Body of pancreas (tissue), 4 donors: Measurements from ENCODE around the gene KANSL3. TPM values are rescaled to one million over a fixed set of nuclear protein-coding genes. Genes with fewer than 3 reads are reported as not detected.
A peak's percentile ranks its signal among the peaks of the same experiment; 100 is the strongest.

Experiments
- ATAC-seq: fragments of 150-250 bp; one replicate; pipeline ENCODE4 v1.9.1; 2016
- DNase-seq, 4 donors: peaks; one replicate each; pipeline ENCODE4 v3.0.0-alpha.2; 2019
- H3K27ac ChIP-seq, 4 donors: fragments of 200-600 bp; sonication (generic); 1 replicate in 3 of 4; 2 replicates in 1 of 4; pipeline versions ENCODE4 v1.5.1 to v1.6.1; 2016 to 2019; ENCODE audit warnings: mild to moderate bottlenecking in 1 of 4, mixed read lengths in 1 of 4, moderate library complexity in 1 of 4
- H3K27me3 ChIP-seq, 2 donors: fragments of 200-600 bp; sonication (generic); one replicate each; pipeline ENCODE4 v1.6.0; 2016; ENCODE audit warnings: mild to moderate bottlenecking in 1 of 2
- H3K36me3 ChIP-seq, 2 donors: fragments of 200-600 bp; sonication (generic); replicated peaks in 1 of 2; 2 replicates each; pipeline ENCODE4 v1.5.1; 2016; ENCODE audit warnings: low read depth in 2 of 2; ENCODE audit not compliant: insufficient read depth in 1 of 2
- H3K4me1 ChIP-seq: fragments of 200-600 bp; sonication (generic); one replicate; pipeline ENCODE4 v1.6.0; 2016
- H3K4me3 ChIP-seq, 2 donors: fragments of 200-600 bp; sonication (generic); 1 replicate in 1 of 2; 2 replicates in 1 of 2; pipeline ENCODE4 v1.5.1; 2016 to 2019
- H3K9me3 ChIP-seq, 3 donors: fragments of 200-600 bp; sonication (generic); 1 replicate in 2 of 3; 2 replicates in 1 of 3; pipeline ENCODE4 v1.5.1; 2016
- CTCF ChIP-seq, 7 experiments: fragments of 450-650 bp in 4 of 7; fragments of 200-600 bp in 3 of 7; sonication (generic) in 3 of 7; IDR thresholded peaks; one replicate each; pipeline ENCODE4 v1.5.1; 2016 to 2019; ENCODE audit warnings: antibody characterized with exemption in 7 of 7
- POLR2A ChIP-seq, 3 donors: fragments of 450-650 bp; IDR thresholded peaks; one replicate each; pipeline ENCODE4 v1.6.1; 2016; ENCODE audit warnings: antibody characterized with exemption in 3 of 3, mild to moderate bottlenecking in 2 of 3
- WGBS, 2 donors: methylation state at CpG; one replicate each; pipeline ENCODE4 v1.1.5; 2017; 5-methylcytosine and 5-hydroxymethylcytosine counted together
- intact Hi-C: fragments of 100-400 bp; cut with DNase I; formaldehyde crosslinking; loops from one replicate; pipeline ENCODE4 v1.15.1; 2023
- total RNA-seq, 2 donors: library from RNA; depleted of rRNA; stranded (reverse); fragments of >200 nt; gene quantifications; one replicate each; pipeline ENCODE4 v1.1.0, GENCODE V29; 2016

KANSL3 gene
- total RNA-seq, 2 donors from 2014 or later = 36.6 to 50.4 TPM

DNA sequence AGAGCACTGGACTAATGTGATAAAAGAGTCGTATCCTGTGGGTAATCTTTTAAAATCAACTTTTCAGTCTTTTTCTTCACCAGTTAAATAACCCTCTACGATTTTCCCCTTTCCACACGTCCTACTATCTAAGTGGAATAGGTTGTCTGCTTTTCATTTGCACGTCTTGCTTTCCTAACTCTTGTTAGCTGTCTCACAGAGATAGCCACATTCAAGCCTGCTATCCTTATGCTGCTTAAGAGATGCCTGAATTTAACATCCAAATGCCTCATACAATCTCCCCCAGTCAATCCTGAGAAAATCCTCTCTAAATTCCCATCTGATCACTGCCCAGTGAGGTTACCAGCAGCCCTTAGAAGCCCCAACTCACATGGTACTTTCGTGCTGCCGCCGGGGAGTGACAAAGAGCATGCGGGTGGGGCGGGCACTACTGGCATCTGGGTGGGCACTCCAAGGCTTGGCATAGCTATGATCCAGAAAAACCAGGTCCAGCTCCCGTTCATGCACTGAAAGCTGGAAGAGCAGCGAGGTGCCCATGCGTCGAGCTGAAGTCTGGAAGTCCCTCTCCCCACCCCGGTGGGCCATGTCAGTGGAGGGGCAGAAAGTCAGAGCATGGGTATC, 1.5 kb downstream of the KANSL3 start:
- intact Hi-C loops = no loop called here
- peak in 1 of 4 donors; percentile 25 for DNase-seq

DNA sequence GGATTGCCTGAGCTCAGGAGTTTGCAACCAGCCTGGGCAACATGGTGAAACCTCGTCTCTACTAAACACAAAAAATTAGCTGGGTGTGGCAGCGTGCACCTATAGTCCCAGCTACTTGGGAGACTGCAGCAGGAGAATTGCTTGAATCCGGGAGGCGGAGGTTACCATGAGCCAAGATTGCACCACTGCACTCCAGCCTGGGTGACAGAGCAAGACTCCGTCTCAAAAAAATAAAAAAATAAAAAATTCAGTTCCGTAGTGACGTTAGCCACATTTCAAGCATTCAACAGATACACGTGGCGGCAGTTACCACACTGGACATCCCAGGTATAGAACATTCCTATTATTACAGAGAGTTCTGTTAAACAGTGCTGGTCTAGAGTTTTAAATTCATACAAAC, 4.5 kb downstream of the KANSL3 start:
- intact Hi-C loops = no loop called here
- ATAC-seq = no peak
- WGBS, 2 donors = 89 to 95% methylated on average over 9 of the region's 9 CpGs
- H3K4me3 ChIP-seq = no peak overlapping the region
- H3K27me3 ChIP-seq = no peaks in the 10 kb centered on the region
- no peak overlapping the region for H3K27ac ChIP-seq
- H3K36me3 ChIP-seq = peaks cover 0 to 8% of the 10 kb centered on the region in 2 donors
- no peak for TF ChIP-seq POLR2A (IDR thresholded peaks at IDR 0.05)
- no peak for TF ChIP-seq CTCF (IDR thresholded peaks at IDR 0.05)
- no peaks in the 10 kb centered on the region for H3K9me3 ChIP-seq
- peaks cover 42% of the 10 kb centered on the region for H3K4me1 ChIP-seq
- no peak for DNase-seq

More for the DNA sequence above, 1.5 kb downstream of the KANSL3 start:
- H3K27me3 ChIP-seq = no peaks in the 10 kb centered on the region
- peaks cover 41% of the 10 kb centered on the region for H3K4me1 ChIP-seq
- TF ChIP-seq CTCF (IDR thresholded peaks at IDR 0.05) = no peak
- TF ChIP-seq POLR2A (IDR thresholded peaks at IDR 0.05) = no peak
- H3K36me3 ChIP-seq = peaks cover 0 to 1% of the 10 kb centered on the region in 2 donors
- H3K9me3 ChIP-seq = no peaks in the 10 kb centered on the region
- no peak overlapping the region for H3K4me3 ChIP-seq
- WGBS, 2 donors = 12 to 27% methylated on average over 12 to 14 of the region's 14 CpGs
- peak overlapping the region in 3 of 4 donors; percentile 90 to 98 (median 97) for H3K27ac ChIP-seq
- no peak for ATAC-seq

GRCh38 chr2:96631804-96632435, 6.2 kb downstream of the KANSL3 start:
- intact Hi-C loops = no loop called here
- no peak overlapping the region for H3K27ac ChIP-seq
- WGBS, 2 donors = 62 to 64% methylated on average over 4 of the region's 4 CpGs
- TF ChIP-seq POLR2A (IDR thresholded peaks at IDR 0.05) (no peak), CTCF (IDR thresholded peaks at IDR 0.05) (no peak)
- H3K9me3 ChIP-seq = no peaks in the 10 kb centered on the region
- H3K27me3 ChIP-seq = no peaks in the 10 kb centered on the region
- DNase-seq (no peak), ATAC-seq (no peak)
- no peak overlapping the region for H3K4me3 ChIP-seq
- peaks cover 0 to 12% of the 10 kb centered on the region in 2 donors for H3K36me3 ChIP-seq
- peaks cover 36% of the 10 kb centered on the region for H3K4me1 ChIP-seq

- intact Hi-C loops = no loop called here
- no peak overlapping the region for H3K4me3 ChIP-seq
- peaks cover 19% of the 10 kb centered on the region for H3K4me1 ChIP-seq
- TF ChIP-seq POLR2A (IDR thresholded peaks at IDR 0.05) = no peak
- TF ChIP-seq CTCF (IDR thresholded peaks at IDR 0.05) = no peak
- no peak for DNase-seq
- H3K36me3 ChIP-seq = peaks cover 0 to 13% of the 10 kb centered on the region in 2 donors
- 74 to 81% methylated on average over 2 of the region's 2 CpGs for WGBS, 2 donors
- H3K27me3 ChIP-seq = no peaks in the 10 kb centered on the region
- ATAC-seq = no peak
- no peaks in the 10 kb centered on the region for H3K9me3 ChIP-seq
- peak overlapping the region in 1 of 4 donors; percentile 48 for H3K27ac ChIP-seq
Observed at GRCh38 chr2:96626553-96626942, 11.6 kb downstream of the KANSL3 start.
